Measurements from ENCODE around the gene RAB11FIP4. TPM values are rescaled to one million over a fixed set of nuclear protein-coding genes. Genes with fewer than 3 reads are reported as not detected.

Gene RAB11FIP4
- total RNA-seq, 1 experiment from 2014 or later: 15.1 TPM

DNA sequence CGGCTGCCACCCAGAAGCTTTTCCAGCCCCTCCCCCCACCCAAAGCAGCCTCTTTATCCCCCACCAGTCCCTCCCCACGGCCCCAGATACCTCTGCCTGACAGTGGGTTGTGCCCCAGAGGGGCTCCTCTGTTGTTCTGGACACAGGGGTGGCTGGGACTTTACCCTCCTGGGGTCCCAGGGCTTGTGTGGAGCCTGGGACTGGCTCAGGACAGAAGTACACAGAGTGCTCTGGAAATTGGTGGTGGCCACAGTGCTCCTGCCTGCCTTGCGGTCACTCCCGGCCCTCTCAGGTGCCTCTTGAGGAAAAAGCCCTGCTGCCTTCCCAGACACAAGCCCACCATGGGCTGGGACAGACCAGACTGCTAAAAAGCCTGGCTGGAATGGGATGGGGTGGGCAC lies 68.2 kb downstream of the RAB11FIP4 start:
- intact Hi-C loops (cut with micrococcal nuclease): no loop called here
- CTCF ChIA-PET: no interaction called here
- BruUV-seq (replicated peaks): no TSS peak

More for the DNA sequence above, 68.2 kb downstream of the RAB11FIP4 start:
- no peaks in the 10 kb centered on the region for H3K9me3 ChIP-seq (ENCODE audit: control insufficient read depth in 1 of 2, insufficient read depth in 1 of 2, low read depth in 1 of 2, low read length in 2 of 2)
- no peaks in the 10 kb centered on the region for H3K9me2 ChIP-seq (ENCODE audit: insufficient read depth)
- H3K79me2 ChIP-seq (ENCODE audit: insufficient read depth, low read length): no peaks in the 10 kb centered on the region
- H3K27ac ChIP-seq (ENCODE audit: low read depth, low read length): no peak overlapping the region
- no peak overlapping the region for H3K4me3 ChIP-seq (replicated peaks in 1 of 2; ENCODE audit: low read depth in 1 of 2, low read length in 2 of 2)
- RAD21 ChIA-PET (ENCODE audit: low non-redundant PET in 1 of 2, low total read pairs in 2 of 2, uncharacterized antibody in 2 of 2, unreplicated experiment in 2 of 2): no interaction called here
- no peaks in the 10 kb centered on the region for H3K27me3 ChIP-seq (ENCODE audit: insufficient read depth, low read length)
- DNase-seq (ENCODE audit: low read depth, low spot score) (no peak), ATAC-seq (no peak)
- POLR2A ChIA-PET: no interaction called here
- no peak overlapping the region for H3K9ac ChIP-seq (ENCODE audit: low read length)
- no peaks in the 10 kb centered on the region for H3K36me3 ChIP-seq (ENCODE audit: control insufficient read depth in 1 of 2, insufficient read depth in 2 of 2, low read length in 2 of 2)
- TF ChIP-seq, protein P1, sequence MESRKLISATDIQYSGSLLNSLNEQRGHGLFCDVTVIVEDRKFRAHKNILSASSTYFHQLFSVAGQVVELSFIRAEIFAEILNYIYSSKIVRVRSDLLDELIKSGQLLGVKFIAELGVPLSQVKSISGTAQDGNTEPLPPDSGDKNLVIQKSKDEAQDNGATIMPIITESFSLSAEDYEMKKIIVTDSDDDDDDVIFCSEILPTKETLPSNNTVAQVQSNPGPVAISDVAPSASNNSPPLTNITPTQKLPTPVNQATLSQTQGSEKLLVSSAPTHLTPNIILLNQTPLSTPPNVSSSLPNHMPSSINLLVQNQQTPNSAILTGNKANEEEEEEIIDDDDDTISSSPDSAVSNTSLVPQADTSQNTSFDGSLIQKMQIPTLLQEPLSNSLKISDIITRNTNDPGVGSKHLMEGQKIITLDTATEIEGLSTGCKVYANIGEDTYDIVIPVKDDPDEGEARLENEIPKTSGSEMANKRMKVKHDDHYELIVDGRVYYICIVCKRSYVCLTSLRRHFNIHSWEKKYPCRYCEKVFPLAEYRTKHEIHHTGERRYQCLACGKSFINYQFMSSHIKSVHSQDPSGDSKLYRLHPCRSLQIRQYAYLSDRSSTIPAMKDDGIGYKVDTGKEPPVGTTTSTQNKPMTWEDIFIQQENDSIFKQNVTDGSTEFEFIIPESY (IDR thresholded peaks at IDR 0.05; ENCODE audit: extremely low read depth, insufficient replicate concordance, low read length): no peak
- no peak for TF ChIP-seq FOSL1 (IDR thresholded peaks at IDR 0.05; ENCODE audit: low read depth)
- no peak for TF ChIP-seq POLR2A (IDR thresholded peaks at IDR 0.05; ENCODE audit: borderline replicate concordance, extremely low read depth, insufficient read depth, insufficient read length)
- no peak for TF ChIP-seq CTCF (IDR thresholded peaks at IDR 0.05 in 2 of 3, conservative IDR thresholded peaks at IDR 0.05 in 1 of 3; ENCODE audit: borderline replicate concordance in 1 of 3, insufficient read depth in 1 of 3, low read depth in 2 of 3, low read length in 2 of 3)
- TF ChIP-seq YY1 (IDR thresholded peaks at IDR 0.05; ENCODE audit: extremely low read depth, insufficient replicate concordance, low read depth, low read length): no peak
- no peak for TF ChIP-seq POLR2AphosphoS5 (IDR thresholded peaks at IDR 0.05; ENCODE audit: low read depth, low read length)
- TF ChIP-seq ZNF274 (IDR thresholded peaks at IDR 0.05; ENCODE audit: low read depth, low read length): no peak
- no peak for TF ChIP-seq ELF1 (IDR thresholded peaks at IDR 0.05; ENCODE audit: borderline replicate concordance, low read depth)
- no peak for TF ChIP-seq CEBPB (IDR thresholded peaks at IDR 0.05; ENCODE audit: low read depth)
- TF ChIP-seq TCF7L2 (IDR thresholded peaks at IDR 0.05; ENCODE audit: borderline replicate concordance, extremely low read depth, insufficient read depth, insufficient read length): no peak
- no peak for TF ChIP-seq SRF (IDR thresholded peaks at IDR 0.05; ENCODE audit: low read depth)
- no peak for TF ChIP-seq RAD21 (IDR thresholded peaks at IDR 0.05; ENCODE audit: low read depth)
- no peak for TF ChIP-seq ATF3 (IDR thresholded peaks at IDR 0.05)
- no peak for TF ChIP-seq REST (IDR thresholded peaks at IDR 0.05; ENCODE audit: low read depth)
- TF ChIP-seq SP1 (IDR thresholded peaks at IDR 0.05; ENCODE audit: low read depth): no peak
- TF ChIP-seq EGR1 (IDR thresholded peaks at IDR 0.05; ENCODE audit: low read depth): no peak
- no peak for TF ChIP-seq EZH2 (IDR thresholded peaks at IDR 0.05)
- no peak overlapping the region for H3K4me2 ChIP-seq (ENCODE audit: low read length)
- no peak overlapping the region for H2AFZ ChIP-seq (ENCODE audit: low read depth, low read length, poor library complexity, severe bottlenecking)
- no peaks in the 10 kb centered on the region for H3K4me1 ChIP-seq (ENCODE audit: control insufficient read depth in 1 of 2, insufficient read depth in 2 of 2, low read length in 2 of 2)
- H4K20me1 ChIP-seq (ENCODE audit: insufficient read depth): no peaks in the 10 kb centered on the region

Measured in HCT116 (cell line).